Activated naive CD8-positive, alpha-beta T cell (primary cell): ENCODE measurements around the gene SYPL2.

ENCODE experiments used
- H3K27ac Mint-ChIP-seq: one replicate; pipeline ENCODE4 v1.8.0; 2021; ENCODE audit warnings: mixed read lengths
- H3K27me3 Mint-ChIP-seq: one replicate; pipeline ENCODE4 v1.8.0; 2021; ENCODE audit warnings: mixed read lengths
- H3K36me3 Mint-ChIP-seq: one replicate; pipeline ENCODE4 v1.8.0; 2021; ENCODE audit warnings: mixed read lengths
- H3K4me1 Mint-ChIP-seq: one replicate; pipeline ENCODE4 v1.8.0; 2021; ENCODE audit warnings: low read depth, mixed read lengths
- H3K4me3 Mint-ChIP-seq: one replicate; pipeline ENCODE4 v1.8.0; 2021; ENCODE audit warnings: mild to moderate bottlenecking, mixed read lengths
- H3K9me3 Mint-ChIP-seq: one replicate; pipeline ENCODE4 v1.8.0; 2021; ENCODE audit warnings: low read depth, mixed read lengths

Gene SYPL2

GRCh38 chr1:109481646-109482045 lies 15.3 kb downstream of the SYPL2 start:
- Mint-ChIP-seq H3K9me3 (no peaks in the 10 kb centered on the region), H3K36me3 (no peaks in the 10 kb centered on the region), H3K27me3 (peaks cover 4% of the 10 kb centered on the region), H3K27ac (no peak overlapping the region), H3K4me3 (no peak overlapping the region), H3K4me1 (peaks cover 37% of the 10 kb centered on the region)

- Mint-ChIP-seq H3K36me3 (no peaks in the 10 kb centered on the region), H3K27me3 (peaks cover 2% of the 10 kb centered on the region), H3K27ac (peak overlapping the region; percentile 95), H3K4me1 (peaks cover 37% of the 10 kb centered on the region), H3K9me3 (no peaks in the 10 kb centered on the region), H3K4me3 (peak overlapping the region; percentile 98)
Measured at GRCh38 chr1:109482242-109482641, 15.9 kb downstream of the SYPL2 start.

DNA sequence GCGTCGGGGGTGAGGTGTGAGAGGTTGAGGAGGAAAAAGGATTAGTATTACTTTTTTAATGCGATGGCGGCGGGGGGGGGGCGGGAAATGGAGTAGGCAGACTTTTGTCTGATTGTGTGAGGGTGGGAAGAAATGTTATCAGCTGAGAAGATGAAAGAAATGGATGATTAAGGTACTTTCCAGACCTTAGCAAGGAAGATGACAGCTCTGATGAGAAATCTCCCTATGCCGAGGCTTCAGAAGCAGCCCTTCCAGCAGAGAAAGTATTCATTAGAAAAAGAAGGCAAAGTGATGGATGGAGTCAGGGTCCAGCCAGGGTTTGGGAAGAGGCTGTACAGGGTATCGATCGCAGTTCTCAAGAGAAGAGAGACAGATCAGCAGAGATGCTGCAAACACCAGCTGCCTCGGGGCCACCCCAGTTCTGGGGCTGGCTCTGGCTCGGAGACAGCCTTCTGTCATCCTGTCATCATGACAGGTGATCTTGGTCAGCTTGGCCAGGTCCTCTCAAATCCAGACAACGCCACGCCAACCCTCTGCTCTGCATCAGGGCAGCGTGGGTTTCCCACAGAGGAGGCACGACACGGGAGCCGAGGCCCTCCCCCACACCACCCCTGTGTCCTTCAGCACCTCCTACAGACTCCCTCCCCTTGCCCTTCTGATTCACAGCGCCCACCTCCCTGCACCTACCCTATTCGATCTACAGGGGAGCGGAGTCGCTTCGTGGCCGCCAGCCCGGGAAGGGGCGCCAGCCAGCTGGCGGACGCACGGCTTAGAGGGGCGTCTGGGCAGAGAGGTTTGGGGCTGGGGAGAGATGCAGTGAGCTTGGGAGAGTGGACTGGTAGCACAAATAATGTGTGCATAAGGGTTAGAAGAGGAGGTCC lies 16.7 kb downstream of the SYPL2 start:
- Mint-ChIP-seq H3K27me3 (peaks cover 2% of the 10 kb centered on the region), H3K9me3 (no peaks in the 10 kb centered on the region), H3K4me1 (peaks cover 37% of the 10 kb centered on the region), H3K36me3 (no peaks in the 10 kb centered on the region), H3K4me3 (peak overlapping the region; percentile 98), H3K27ac (peak overlapping the region; percentile 95)

DNA sequence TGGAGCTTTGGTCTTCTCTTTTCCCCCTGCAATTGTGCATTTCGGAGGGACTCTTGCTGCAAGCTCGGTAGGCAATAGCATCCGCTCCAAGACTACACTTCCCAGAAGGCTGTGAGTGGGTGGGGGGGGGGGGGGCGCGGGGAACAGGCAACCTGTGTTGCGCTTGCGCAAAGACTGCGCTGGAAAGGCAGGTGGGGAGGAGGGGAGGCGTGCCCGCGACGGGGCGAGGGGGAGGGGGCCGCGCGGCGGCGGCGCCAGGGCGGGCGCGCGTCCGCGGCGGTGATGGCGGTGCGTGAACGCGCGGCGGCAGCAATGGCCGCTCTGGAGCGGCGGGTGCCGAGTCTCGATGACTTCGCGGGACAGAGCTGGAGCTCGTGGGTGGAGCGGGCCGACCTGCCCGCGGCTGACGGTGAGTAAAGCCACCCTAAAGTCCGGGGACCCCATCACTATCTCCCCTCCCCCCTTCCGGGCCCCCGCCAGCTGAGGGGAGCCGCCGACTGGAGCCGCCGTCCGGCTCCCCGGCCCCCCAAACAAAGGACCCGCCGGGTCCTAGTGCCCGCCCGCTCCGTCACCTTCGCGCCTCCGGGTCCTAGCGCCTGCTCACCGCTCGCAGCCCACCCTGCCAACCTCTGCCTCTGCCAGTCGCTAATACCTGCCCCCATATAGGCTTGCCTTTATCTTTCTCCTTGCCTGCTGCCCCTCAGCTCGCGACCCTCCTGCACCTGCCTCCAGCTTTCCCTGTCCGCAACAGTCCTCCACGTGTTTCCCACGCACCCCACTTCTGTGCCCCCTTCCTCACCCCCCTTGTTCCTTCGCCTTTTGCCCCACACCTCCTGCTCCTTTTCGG lies 17.5 kb downstream of the SYPL2 start, which contains the start of gene ATXN7L2:
Gene ATXN7L2 (plus strand): TSS at position 234 of the 847 bp plus-strand sequence. CDS start 49 bp downstream, at position 283.
- no peaks in the 10 kb centered on the region for H3K27me3 Mint-ChIP-seq
- H3K4me3 Mint-ChIP-seq, result peak within 1 kb of the TSS; percentile 98
- peaks cover 35% of the 10 kb centered on the region for H3K4me1 Mint-ChIP-seq
- H3K27ac Mint-ChIP-seq, result peak within 1 kb of the TSS; percentile 95
- no peaks in the 10 kb centered on the region for H3K36me3 Mint-ChIP-seq
- no peaks in the 10 kb centered on the region for H3K9me3 Mint-ChIP-seq

DNA sequence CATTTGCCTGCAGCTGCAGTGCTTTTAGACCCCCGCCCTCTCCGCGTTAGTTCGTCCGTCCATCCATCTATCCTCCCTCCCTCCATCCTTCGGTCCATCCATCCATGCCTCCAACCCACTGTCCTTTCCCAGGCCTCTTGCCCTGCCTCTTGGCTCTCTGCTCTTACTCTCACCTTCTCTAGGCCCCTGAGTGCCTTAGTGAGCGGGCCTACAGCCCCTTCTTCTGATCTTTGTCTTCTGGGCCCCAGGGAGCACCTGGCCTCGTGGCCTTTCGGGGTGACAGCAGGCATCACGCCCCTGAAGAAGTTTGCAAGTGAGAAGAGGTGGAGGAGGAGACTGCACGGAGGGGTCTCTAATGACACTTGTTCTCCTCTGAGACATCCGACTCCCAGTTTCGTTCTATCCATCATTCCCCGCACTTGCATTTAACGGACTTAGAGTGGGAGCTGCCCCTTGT lies 18.2 kb downstream of the SYPL2 start:
- peak overlapping the region; percentile 95 for H3K27ac Mint-ChIP-seq
- H3K9me3 Mint-ChIP-seq, result no peaks in the 10 kb centered on the region
- no peaks in the 10 kb centered on the region for H3K27me3 Mint-ChIP-seq
- H3K4me3 Mint-ChIP-seq, result peak overlapping the region; percentile 98
- no peaks in the 10 kb centered on the region for H3K36me3 Mint-ChIP-seq
- peaks cover 35% of the 10 kb centered on the region for H3K4me1 Mint-ChIP-seq

DNA sequence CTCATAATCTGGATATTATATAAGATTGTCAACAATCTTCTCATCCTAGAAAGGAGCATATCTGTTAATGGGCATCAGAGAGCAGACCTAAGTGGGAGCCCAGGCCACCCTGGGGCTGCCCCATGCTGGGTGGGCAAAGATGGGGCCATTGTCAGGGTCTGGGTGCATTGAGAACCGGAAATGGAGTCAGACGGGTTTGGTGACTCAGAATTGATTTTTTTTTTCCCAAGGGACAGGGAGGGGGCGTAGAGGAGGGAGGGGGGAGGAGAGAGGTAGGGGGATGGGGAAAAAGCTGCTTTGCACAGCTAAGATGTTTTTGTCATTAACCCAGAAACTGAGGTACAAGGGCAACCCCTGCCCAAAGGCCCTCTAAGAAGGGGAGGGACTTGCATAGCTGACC lies 18.7 kb downstream of the SYPL2 start:
- Mint-ChIP-seq H3K27me3 (no peaks in the 10 kb centered on the region), H3K4me1 (peaks cover 35% of the 10 kb centered on the region), H3K36me3 (no peaks in the 10 kb centered on the region), H3K4me3 (peak overlapping the region; percentile 98), H3K27ac (peak overlapping the region; percentile 95), H3K9me3 (no peaks in the 10 kb centered on the region)

GRCh38 chr1:109487261-109487660 lies 20.9 kb downstream of the SYPL2 start:
- no peaks in the 10 kb centered on the region for H3K36me3 Mint-ChIP-seq
- peaks cover 35% of the 10 kb centered on the region for H3K4me1 Mint-ChIP-seq
- H3K9me3 Mint-ChIP-seq, result no peaks in the 10 kb centered on the region
- no peak overlapping the region for H3K4me3 Mint-ChIP-seq
- no peaks in the 10 kb centered on the region for H3K27me3 Mint-ChIP-seq
- H3K27ac Mint-ChIP-seq, result no peak overlapping the region

DNA sequence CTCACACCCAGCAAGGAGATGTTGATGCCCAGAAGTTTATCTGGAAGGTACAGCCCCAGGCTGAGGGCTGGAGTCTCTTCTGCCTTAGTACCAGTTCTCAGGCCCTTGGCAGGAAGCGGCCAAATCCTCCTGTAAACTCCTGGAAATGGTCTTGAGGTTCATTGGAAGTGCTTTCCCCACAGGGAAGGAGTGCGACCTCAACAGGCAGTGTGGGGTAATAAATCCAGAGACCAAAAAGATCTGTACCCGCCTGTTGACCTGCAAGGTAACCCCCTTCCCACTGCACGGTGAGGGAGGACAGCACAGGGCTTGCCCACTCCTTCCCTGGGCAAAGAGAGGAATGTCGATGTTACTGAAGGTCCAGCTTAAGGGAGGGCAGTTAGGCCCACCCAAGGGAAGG lies 21.9 kb downstream of the SYPL2 start:
- H3K27me3 Mint-ChIP-seq, result no peaks in the 10 kb centered on the region
- H3K36me3 Mint-ChIP-seq, result no peaks in the 10 kb centered on the region
- H3K9me3 Mint-ChIP-seq, result no peaks in the 10 kb centered on the region
- H3K27ac Mint-ChIP-seq, result no peak overlapping the region
- peaks cover 28% of the 10 kb centered on the region for H3K4me1 Mint-ChIP-seq
- H3K4me3 Mint-ChIP-seq, result no peak overlapping the region

DNA sequence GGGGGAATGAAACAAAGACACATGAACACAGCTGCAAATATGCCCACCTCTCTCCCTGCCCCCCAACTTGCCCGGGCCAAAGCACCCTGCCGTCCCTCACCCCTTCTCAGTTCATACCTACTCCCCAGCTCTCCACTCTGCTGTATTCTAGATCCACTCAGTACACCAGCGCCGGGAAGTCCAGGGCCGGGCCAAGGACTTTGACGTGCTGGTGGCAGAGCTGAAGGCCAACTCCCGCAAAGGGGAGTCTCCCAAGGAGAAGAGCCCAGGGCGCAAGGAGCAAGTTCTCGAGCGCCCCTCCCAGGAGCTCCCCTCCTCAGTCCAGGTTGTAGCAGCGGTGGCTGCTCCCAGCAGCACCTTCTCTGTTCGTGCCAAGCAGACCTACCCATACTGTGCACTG lies 22.4 kb downstream of the SYPL2 start:
- no peaks in the 10 kb centered on the region for H3K27me3 Mint-ChIP-seq
- H3K4me1 Mint-ChIP-seq, result peaks cover 28% of the 10 kb centered on the region
- H3K4me3 Mint-ChIP-seq, result no peak overlapping the region
- no peaks in the 10 kb centered on the region for H3K9me3 Mint-ChIP-seq
- no peak overlapping the region for H3K27ac Mint-ChIP-seq
- no peaks in the 10 kb centered on the region for H3K36me3 Mint-ChIP-seq

GRCh38 chr1:109490029-109490933 lies 23.9 kb downstream of the SYPL2 start:
- H3K27ac Mint-ChIP-seq, result no peak overlapping the region
- H3K36me3 Mint-ChIP-seq, result no peaks in the 10 kb centered on the region
- peaks cover 30% of the 10 kb centered on the region for H3K4me1 Mint-ChIP-seq
- no peaks in the 10 kb centered on the region for H3K9me3 Mint-ChIP-seq
- H3K4me3 Mint-ChIP-seq, result no peak overlapping the region
- no peaks in the 10 kb centered on the region for H3K27me3 Mint-ChIP-seq

- no peak overlapping the region for H3K4me3 Mint-ChIP-seq
- H3K27ac Mint-ChIP-seq, result no peak overlapping the region
- H3K27me3 Mint-ChIP-seq, result no peaks in the 10 kb centered on the region
- no peaks in the 10 kb centered on the region for H3K36me3 Mint-ChIP-seq
- no peaks in the 10 kb centered on the region for H3K9me3 Mint-ChIP-seq
- H3K4me1 Mint-ChIP-seq, result peaks cover 32% of the 10 kb centered on the region
Measured at GRCh38 chr1:109490934-109491302, 24.6 kb downstream of the SYPL2 start.

GRCh38 chr1:109491372-109491771 lies 25.0 kb downstream of the SYPL2 start:
- no peaks in the 10 kb centered on the region for H3K36me3 Mint-ChIP-seq
- peaks cover 36% of the 10 kb centered on the region for H3K4me1 Mint-ChIP-seq
- H3K27me3 Mint-ChIP-seq, result no peaks in the 10 kb centered on the region
- no peak overlapping the region for H3K27ac Mint-ChIP-seq
- no peaks in the 10 kb centered on the region for H3K9me3 Mint-ChIP-seq
- H3K4me3 Mint-ChIP-seq, result no peak overlapping the region

DNA sequence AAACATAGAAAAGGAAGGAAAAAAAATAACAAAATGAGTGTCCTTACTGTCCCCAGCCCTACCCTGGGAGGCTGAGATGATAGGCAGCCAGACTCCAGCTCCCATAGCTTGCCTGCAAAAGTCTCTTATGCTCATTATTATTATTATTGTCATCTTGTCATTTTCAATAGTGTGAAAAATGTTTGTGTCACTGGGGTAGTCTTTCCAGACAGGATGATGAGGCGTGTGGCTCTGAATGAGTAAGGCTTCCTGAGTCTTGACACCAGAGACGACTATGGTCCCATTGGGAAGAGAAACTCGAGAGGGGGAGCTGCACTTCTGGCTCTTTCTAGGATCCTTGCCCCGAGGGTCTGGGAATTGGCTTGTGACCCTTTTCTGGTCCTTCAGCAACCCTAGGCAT lies 26.4 kb downstream of the SYPL2 start:
- no peaks in the 10 kb centered on the region for H3K36me3 Mint-ChIP-seq
- H3K4me3 Mint-ChIP-seq, result peak overlapping the region; percentile 23
- H3K4me1 Mint-ChIP-seq, result peaks cover 47% of the 10 kb centered on the region
- no peaks in the 10 kb centered on the region for H3K9me3 Mint-ChIP-seq
- H3K27ac Mint-ChIP-seq, result no peak overlapping the region
- H3K27me3 Mint-ChIP-seq, result no peaks in the 10 kb centered on the region

GRCh38 chr1:109493227-109493626 lies 26.9 kb downstream of the SYPL2 start:
- Mint-ChIP-seq H3K4me3 (peak overlapping the region; percentile 95), H3K27ac (no peak overlapping the region), H3K36me3 (no peaks in the 10 kb centered on the region), H3K27me3 (no peaks in the 10 kb centered on the region), H3K4me1 (peaks cover 52% of the 10 kb centered on the region), H3K9me3 (no peaks in the 10 kb centered on the region)
